Stimulated activated CD4-positive, alpha-beta T cell treated with anti-CD3 and anti-CD28 coated beads, Interleukin-12 subunit alpha, Interleukin-12 subunit beta, amount 100 ng/mL, for 48 hours (primary cell): ENCODE results near the gene PARD3B.

Experiments used
- DNase-seq, 3 donors: peaks; one replicate each; pipeline ENCODE4 v3.0.0-alpha.2; 2020; ENCODE audit warnings: low read depth in 2 of 3, low spot score in 1 of 3

The PARD3B gene

DNA sequence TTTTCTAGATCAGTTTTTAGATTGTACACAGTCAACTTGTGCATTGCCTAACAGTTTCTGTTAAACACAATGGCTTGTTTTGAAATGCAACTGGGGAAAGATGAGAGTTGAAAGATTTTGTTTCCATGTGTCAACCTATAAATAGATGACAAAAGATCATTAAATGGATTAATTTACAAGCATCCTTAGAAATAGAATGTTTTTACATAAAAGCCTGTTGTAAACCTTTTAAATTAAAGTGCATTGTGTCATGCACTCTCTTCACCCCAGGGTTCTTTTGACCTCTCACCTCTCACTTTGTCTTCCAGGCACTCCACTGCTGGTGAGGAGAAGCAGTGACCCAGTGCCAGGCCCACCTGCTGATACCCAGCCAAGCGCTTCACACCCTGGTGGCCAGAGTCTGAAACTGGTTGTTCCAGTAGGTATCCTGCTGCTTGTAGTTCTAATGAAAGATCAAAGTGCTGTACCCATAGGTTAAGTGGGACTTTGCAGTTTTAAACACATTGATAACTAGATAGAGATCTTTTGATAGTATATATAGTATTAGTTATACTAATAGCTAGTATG, 502.1 kb downstream of the PARD3B start:
- no peak for DNase-seq

DNA sequence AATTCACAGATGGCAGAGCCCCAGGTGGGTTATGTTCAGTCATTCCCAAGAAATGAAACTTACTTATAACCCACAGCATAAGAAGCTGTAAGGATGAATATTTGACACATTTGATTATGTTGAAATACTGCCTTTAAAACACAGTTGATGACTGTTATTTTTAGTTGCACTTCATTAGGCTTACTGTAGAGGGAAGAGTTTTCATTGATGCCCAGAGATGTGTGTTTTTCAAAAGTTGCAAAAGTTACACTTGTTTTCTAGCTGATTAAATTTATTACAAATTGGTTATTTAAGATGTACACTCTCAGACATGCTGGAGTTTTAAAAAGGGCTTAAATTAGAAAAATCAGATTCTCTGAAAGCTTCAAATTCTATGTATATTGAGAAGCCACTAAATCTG, 506.1 kb downstream of the PARD3B start:
- no peak for DNase-seq

DNA sequence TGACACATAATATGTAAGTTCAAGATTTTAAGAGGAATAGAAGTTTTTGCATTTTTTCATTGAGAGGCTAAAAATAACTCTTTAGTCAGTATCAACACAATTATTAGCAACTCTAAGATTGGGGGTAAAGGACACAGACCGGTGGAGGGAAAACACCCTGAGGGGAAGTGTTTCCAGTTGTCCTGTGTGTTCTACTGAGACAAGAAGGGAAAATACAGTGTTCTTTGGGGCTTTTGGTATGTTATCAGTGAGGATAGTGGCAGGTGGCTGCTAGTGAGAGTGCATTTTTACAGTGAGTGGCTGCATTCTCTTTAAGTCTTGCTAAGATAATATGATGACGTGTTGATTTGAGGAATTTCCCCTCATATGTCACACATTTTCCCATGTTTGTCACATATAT, 507.5 kb downstream of the PARD3B start:
- no peak for DNase-seq

DNA sequence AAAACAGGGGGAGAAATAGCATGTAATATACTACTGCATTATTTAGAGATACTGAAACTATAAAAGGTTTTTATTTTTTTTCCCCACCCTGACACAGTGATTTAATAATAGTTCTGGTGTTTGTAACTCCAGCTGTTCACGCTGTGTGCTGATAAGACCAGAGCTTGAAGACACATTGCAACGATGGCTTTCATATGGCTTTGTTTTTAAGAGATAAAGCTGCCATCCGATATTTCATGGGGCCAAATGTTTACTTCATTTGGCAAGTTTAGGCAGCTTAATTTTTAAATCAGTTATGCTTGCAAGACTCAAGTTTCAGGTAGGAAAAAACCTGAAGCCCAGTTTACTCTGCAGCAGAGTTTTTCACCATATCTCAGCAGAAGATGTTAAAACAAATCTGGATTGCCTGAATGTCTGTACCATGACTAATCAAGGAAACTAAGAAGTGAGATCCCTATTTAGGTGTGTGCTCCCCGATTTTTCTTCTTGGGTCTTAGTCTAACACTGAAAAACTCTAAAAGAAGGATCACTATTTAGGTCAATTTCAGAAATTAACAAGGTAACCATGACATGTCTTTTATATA, 508.6 kb downstream of the PARD3B start:
- no peak for DNase-seq

DNA sequence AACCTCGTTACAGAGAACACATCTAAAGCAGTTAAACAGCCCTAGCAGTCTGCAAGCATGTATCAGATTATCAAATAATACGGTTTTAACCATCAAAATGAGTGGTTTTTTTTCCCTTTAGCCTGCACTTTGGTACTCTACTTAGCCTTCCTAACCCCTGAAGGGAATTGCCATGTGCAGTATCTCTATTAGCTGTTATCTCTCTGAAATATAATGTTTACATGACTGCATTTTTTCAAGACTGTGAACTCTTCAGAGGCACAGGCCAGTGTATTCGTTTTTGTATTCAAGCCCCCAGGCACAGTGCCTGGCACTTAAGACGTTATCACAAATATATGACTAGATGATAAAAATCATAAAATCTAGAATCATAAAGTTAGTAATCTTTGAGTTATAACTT, 509.5 kb downstream of the PARD3B start:
- DNase-seq = no peak

DNA sequence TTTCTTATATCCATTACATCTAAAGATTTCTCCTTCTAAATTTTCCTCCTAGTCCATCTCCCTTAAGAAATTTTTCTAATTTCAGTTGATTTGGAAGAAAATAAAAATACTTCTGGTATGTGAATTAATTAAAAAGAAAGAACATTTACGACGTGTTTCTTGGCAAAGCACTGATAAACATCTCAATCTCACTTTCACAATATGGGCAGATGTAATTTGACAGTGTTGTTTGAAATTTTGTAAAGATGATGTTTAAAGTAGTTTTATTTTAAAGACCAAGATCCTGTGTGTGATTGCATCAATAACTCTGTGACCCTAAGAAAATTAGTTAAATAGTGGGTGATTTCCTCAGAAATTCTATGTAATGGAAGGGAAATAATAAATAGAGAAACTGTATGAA, 510.0 kb downstream of the PARD3B start:
- DNase-seq = no peak

DNA sequence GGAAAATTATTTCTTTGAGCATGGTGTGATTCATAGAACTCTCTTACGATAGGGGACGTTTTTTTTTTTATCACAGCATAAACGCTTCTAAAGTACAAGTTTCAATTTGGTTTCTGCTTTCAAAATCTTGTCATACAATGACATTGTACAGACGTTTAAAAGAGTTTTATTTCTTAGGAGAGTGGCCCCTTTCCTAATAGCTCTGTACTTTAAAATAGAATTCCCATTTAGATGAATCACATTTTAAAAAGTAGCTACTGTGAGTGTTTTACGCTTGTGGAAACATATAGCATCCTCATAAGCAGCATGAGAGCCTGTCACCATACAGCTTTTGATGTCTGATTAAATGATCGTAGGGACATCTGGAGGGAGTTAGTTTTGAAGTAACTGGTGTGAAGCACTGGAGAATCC, 510.9 kb downstream of the PARD3B start:
- DNase-seq = no peak

DNA sequence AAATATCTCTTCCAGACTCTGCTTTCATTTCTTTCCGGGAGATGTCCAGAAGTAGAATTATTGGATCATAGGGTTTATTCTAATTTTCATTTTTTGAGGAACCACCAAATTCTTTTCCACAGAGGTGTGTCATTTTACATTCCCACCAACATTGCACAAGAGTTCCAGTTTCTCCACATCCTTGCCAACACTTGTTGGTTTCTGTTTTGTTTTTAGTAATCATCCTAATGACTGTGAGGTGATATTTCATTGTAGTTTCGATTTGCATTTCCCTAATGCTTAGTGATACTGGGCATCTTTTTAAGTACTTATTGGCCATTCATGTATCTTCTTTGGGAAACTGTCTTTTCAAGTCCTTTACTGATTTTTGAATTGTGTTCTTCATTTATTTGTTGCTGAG, 513.1 kb downstream of the PARD3B start:
- no peak for DNase-seq

DNA sequence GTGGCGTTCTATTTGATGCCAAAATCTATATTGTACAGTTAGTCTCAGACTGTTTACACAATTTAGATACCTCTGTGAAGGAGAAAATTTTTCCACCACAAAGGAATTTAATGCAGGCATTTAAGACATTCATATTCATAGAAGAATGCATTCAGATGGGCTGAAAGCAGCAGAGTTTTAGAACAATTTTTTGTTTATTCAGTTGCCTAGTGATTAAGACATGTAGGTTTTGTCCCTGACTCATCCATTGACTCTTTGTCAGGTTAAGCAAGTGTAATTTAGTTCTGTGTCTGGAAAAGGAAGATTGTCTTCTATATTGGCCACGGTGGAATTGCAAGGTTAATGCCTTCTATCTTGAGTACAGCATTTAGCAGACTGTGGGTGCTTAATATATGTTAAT, 515.0 kb downstream of the PARD3B start:
- DNase-seq = no peak

DNA sequence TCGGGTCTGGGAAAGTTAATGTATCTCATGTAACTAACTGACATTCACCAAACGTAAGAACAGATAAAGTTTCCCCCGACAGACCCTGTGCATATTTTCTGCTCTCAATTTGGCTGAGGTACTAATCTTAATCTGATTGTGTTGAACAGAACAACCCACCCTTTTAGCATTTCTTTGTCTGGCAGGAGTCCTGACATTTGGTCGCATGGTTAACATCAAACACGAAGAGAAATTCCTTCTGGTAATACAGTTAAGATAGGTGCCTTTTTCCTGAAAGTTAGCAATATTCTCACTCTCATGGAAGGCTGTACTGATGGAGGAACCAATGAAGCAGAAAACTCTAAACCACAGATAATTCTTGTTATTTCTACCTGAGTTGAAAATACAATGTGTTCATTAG, 520.8 kb downstream of the PARD3B start:
- no peak for DNase-seq

DNA sequence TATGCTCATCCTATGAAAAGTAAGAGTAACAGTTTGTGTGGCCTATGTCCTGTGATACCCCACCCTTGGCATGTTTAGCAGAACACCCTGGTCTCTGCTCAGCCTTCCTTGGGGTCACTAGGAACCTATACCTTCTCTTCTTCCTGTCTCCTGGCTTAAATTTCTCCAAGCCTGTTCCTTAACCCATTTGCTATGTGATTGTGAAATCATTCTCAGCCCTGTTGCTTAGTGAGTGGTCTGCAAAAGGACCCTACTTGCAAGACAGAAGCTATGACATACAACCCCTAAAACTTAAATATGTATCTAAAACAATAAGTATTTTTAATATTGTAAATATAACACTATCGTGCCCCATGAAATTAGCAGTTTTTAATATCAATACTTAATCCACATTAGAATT, 524.7 kb downstream of the PARD3B start:
- DNase-seq = no peak

DNA sequence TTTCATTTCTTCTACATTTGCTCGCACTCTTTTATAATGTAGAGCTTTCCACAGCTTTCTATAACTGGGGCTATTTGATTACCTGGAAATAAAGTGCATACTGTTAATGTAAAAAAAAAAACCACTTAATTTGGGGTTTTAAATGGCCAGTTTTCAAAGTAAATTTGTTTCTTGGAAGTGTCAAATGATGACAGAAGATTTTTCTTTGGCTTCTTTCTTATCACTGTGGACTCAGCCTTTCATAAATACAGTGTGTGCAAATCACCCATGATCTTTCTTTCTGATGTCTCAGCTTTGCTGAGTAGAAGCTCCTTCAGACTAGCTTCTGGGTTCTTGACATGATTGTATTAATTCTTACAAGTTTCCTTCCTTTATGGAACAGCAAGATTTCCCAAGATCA, 525.6 kb downstream of the PARD3B start:
- DNase-seq = no peak

DNA sequence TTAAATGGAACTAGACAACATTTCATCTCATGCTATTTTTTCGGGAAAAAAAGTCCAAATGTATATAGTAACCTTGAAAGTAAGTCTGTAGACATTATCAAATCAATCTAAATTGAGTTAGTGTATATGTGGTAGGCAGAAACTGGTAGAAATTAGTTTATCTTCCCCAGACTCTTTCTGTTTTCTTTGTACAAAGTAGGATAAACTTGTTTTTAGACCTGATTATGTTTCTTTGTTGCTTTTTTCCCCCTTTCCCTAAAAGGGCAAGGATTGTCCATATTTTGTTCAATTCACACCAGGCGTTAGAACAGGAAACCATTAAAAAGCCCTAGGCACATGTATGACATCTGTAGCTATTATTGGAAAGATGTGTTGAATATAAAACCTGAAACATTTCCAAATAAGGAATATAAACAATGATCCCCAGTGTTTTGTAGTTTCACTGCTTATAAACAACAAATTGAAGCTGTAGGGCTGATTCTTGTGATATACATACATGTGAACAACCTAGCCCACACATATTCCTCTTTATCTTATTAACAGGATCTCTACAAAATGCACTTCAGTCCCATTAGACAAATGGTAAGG, 528.3 kb downstream of the PARD3B start:
- no peak for DNase-seq

DNA sequence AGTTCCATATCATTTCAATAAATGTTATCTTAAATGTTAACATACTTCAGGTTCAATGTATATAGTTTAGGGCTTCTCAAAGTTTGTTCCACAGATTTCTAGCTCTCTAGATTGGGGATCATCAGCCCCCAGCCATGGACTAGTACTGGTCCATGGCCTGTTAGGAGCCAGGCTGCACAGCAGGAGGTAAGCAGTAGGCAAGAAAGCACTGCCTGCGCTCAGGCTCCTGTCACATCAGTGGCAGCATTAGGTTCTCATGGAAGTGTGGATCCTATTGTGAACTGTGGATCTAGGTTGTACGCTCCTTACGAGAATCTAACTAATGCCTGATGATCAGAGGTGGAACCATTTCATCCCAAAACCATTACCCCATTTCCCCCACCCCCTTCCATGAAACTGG, 531.1 kb downstream of the PARD3B start:
- no peak for DNase-seq

DNA sequence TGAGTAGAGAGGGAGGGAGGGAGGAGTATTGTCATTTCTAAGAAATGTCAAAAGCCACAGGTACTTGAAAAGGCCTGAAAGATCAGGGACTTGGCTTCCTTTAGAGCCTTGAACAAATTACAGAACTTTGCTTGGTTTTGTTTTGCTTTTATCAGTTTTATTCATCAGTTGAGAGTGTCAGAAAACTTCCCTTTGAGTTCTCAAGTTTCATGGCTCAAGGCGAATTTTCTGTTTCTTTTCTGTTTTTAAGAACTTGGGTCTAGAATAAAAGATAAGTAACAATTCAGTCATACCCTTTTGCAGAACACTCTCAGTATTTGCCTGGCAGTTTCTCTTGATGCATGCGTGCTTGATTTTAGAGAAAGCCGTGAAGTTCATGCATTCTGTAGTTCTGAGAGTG, 531.9 kb downstream of the PARD3B start:
- no peak for DNase-seq

DNA sequence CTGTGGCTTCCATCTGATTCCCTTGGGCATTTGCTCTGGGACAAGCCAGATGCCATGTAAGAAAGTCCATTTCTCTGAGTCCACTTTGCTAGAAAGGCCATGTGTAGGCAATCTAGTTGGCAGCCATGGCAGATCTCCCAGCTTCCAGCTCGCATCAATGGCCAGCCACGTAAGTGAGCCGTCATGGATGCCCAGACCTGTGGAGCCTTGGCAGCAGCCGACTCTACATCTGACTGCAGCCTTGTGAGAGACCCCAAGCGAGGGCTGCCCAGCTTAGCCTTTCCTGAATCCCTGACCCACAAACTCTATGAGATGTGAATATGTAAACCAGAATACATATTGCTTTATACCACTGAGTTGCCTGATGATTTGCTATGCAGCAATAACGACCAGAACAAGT, 533.5 kb downstream of the PARD3B start:
- DNase-seq = no peak

DNA sequence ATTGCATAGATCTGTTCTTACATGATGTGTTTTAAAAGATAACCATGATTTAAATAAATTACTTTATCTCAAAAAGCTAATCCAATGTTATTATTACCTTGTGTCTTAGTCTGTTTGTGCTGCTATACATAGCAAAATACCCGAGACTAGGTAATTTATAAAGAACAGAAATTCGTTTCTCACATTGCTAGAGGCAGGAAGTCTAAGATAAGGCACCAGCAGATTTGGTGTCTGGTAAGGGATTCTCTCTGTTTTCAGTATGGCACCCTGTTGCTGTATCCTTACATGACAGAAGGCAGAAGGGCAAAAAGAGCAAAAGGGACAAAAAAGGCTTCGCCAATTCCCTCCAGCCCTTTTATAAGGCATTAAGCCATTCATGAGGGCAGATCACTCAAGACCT, 533.9 kb downstream of the PARD3B start:
- no peak for DNase-seq

DNA sequence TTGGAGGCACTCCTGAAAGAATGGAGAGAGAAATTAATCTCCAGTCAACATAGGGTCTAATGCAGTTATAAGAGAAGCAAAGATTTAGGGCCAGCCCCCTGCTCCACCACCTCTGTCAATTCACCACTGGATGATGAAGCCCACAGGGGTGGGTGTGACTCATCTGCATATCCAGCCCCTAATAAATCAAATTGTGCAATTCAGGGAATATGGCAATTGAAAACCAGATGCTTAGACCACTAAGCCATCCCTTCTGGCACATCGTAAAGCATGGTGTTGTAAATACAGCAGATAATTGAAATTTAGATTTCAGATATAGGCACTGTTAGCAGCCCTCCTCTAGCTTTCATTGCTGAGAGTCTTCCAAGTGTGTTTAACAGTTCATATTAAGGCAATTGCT, 541.4 kb downstream of the PARD3B start:
- no peak for DNase-seq

DNA sequence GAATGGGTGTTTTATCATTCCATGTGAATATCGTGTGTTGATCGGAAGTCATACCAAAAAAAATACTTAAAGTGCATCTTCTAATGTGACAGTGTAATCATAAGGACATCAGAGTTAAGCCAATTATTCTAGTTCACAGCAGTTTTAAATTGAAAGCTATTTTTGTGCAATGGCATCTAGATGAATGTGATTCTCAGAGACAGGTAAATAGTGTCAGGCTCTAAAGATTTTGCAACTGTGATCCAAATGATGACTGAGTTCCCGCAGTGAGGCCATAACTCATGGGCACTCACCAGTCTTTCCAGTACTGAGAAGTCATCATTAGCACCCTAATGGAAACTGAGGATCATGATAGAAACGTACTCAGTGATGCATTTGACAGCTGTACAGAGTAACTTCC, 542.6 kb downstream of the PARD3B start:
- no peak for DNase-seq

DNA sequence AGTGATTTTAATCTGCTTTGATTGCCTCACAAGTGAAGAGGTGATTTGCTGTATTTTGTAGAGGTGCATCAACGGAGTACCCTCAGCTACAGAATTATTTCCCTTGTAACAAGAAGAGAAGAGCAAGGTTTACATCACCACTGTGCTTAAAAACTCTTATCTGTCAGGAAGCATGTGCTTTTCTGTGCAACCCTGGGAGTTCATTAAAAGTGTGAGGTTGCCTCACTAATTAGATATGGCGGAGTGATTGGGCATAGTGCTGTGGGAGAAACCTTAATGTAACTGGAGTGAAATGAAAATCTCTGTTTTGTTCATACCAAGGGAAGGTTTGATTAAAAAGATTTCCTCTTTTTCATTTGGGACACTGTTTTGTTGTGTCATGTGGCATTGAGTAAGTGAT, 544.7 kb downstream of the PARD3B start:
- DNase-seq = no peak

DNA sequence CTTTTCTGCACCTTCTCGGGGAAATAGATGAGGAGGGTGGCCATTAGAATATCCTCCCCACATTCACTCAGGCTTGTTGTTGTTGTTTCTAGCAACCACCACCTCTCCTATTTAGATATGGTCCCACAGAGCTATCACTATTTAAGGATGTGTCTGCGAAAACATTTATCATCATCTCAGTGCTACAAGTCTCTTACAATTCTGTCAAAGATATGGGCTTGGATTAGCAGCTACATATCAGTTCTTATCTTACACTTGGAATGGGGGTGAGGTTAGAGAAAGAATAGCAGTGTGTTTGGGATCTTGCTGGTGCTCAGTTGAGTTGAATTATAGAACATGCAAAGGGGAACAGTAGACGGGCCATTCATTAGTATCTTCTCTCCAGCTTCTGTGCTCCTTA, 546.1 kb downstream of the PARD3B start:
- no peak for DNase-seq

DNA sequence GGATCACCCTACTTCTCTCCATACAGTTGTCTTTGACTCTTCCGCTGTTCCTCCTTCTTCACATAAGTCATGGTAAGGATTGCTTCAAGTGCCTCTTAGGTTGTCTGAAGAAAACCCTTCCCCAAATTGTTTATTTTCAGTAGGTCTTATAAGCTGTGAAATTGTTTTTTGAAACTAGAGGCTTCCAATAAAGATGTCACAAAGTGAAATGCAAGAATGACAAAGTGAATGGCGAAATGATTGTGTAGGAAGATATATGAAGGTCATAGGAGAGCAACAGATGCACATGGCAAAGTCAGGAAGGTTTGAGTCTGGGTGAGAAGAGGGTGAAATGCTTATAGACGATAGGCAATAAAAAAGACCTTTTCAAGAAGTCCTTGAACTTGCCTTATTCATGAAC, 548.8 kb downstream of the PARD3B start:
- no peak for DNase-seq

DNA sequence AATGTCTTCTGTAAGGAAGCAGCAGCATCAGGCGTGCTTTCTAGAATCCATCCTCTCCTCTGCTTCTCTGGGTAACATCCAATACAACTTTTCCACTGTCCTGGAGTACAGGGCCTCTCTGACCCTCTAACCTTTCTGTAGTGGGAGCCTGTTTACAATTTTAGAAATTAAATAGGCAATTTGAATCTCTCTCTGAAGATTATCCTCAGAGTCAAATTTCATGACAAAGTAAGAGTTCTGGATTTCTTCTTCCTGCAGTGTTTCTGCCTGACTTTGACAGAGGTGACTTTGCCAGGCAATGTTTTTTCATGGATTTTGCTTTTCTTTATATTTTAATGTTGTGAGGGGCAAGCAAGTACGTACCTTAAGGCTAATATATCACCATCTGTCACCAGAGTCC, 558.4 kb downstream of the PARD3B start:
- DNase-seq = no peak
